HEK293 (cell line): Measurements from ENCODE around the gene AP5Z1.

Experiments used
- CTCF ChIA-PET: fragments of 350-600 bp; formaldehyde crosslinking; extraction: SDS; loops from one replicate; lab custom pipeline; 2021; ENCODE audit warnings: antibody characterized with exemption; lab: Yijun Ruan, JAX
- POLR2A ChIA-PET: fragments of 300-600 bp; formaldehyde crosslinking; extraction: SDS; loops from one replicate; lab custom pipeline; 2020; ENCODE audit warnings: antibody characterized with exemption, inconsistent platforms; lab: Yijun Ruan, JAX
- H3K27ac ChIP-seq: fragments of 200-500 bp; sonication (Bioruptor generic); 2 replicates; pipeline ENCODE4 v1.5.1; 2014; ENCODE audit warnings: low read depth, low read length, control low read depth, inconsistent platforms; ENCODE audit errors: extremely low read depth
- H3K36me3 ChIP-seq, 2 experiments: fragments of 200-500 bp in 1 of 2; sonication (Bioruptor generic) in 1 of 2; 1 replicate in 1 of 2; 2 replicates in 1 of 2; pipeline ENCODE4 v1.5.1; 2014 to 2017; ENCODE audit warnings: inconsistent platforms in 2 of 2, low read length in 2 of 2; ENCODE audit not compliant: control insufficient read depth in 2 of 2, insufficient read depth in 1 of 2
- H3K4me1 ChIP-seq: fragments of 200-500 bp; sonication (Bioruptor generic); 2 replicates; pipeline ENCODE4 v1.5.1; 2014; ENCODE audit warnings: mild to moderate bottlenecking, low read length, inconsistent platforms; ENCODE audit not compliant: control insufficient read depth, insufficient read depth
- H3K4me3 ChIP-seq: 2 replicates; pipeline ENCODE4 v1.5.1; 2011; ENCODE audit warnings: low read depth, mild to moderate bottlenecking, control low read depth, low read length, moderate library complexity
- H3K9me3 ChIP-seq: fragments of 200-500 bp; sonication (Bioruptor generic); 2 replicates; pipeline ENCODE4 v1.5.1; 2014; ENCODE audit warnings: low read depth, low read length, inconsistent platforms; ENCODE audit not compliant: control insufficient read depth, insufficient read depth
- BCL11B ChIP-seq: fragments of 450-650 bp; formaldehyde crosslinking; IDR thresholded peaks from 2 replicates; pipeline ENCODE4 v1.5.1; 2016; ENCODE audit warnings: low read depth, missing biosample characterization, missing genetic modification characterization
- FEZF1 ChIP-seq: fragments of 450-650 bp; formaldehyde crosslinking; IDR thresholded peaks from 2 replicates; pipeline ENCODE4 v1.5.1; 2016; ENCODE audit warnings: missing biosample characterization, missing genetic modification characterization
- KLF8 ChIP-seq: fragments of 450-650 bp; formaldehyde crosslinking; IDR thresholded peaks from 2 replicates; pipeline ENCODE4 v1.5.1; 2016; ENCODE audit warnings: missing biosample characterization, missing genetic modification characterization
- KLF9 ChIP-seq: fragments of 450-650 bp; formaldehyde crosslinking; IDR thresholded peaks from 2 replicates; pipeline ENCODE4 v1.5.1; 2016; ENCODE audit warnings: missing biosample characterization, missing genetic modification characterization, low read depth
- PRDM1 ChIP-seq: fragments of 450-650 bp; formaldehyde crosslinking; IDR thresholded peaks from 2 replicates; pipeline ENCODE4; 2016; ENCODE audit warnings: missing biosample characterization, missing genetic modification characterization
- SETDB1 ChIP-seq: IDR thresholded peaks from one replicate; pipeline ENCODE4 v1.6.1; 2017; ENCODE audit warnings: mild to moderate bottlenecking, low read length, moderate library complexity, mixed read lengths; ENCODE audit not compliant: insufficient read length
- ZBTB17 ChIP-seq: fragments of 450-650 bp; formaldehyde crosslinking; IDR thresholded peaks from 2 replicates; pipeline ENCODE4 v1.5.1; 2016; ENCODE audit warnings: missing biosample characterization, missing genetic modification characterization
- ZEB2 ChIP-seq: fragments of 450-650 bp; formaldehyde crosslinking; IDR thresholded peaks from 2 replicates; pipeline ENCODE4 v1.5.1; 2016; ENCODE audit warnings: missing biosample characterization, missing genetic modification characterization
- ZFP3 ChIP-seq: fragments of 450-650 bp; formaldehyde crosslinking; IDR thresholded peaks from 2 replicates; pipeline ENCODE4 v1.5.1; 2016; ENCODE audit warnings: low read depth, missing biosample characterization, missing genetic modification characterization
- ZFP41 ChIP-seq: fragments of 450-650 bp; formaldehyde crosslinking; IDR thresholded peaks from 2 replicates; pipeline ENCODE4 v1.5.1; 2016; ENCODE audit warnings: missing biosample characterization, missing genetic modification characterization, borderline replicate concordance
- ZFP69B ChIP-seq: fragments of 450-650 bp; formaldehyde crosslinking; IDR thresholded peaks from 2 replicates; pipeline ENCODE4 v1.5.1; 2016; ENCODE audit warnings: missing biosample characterization, missing genetic modification characterization
- ZIC2 ChIP-seq: fragments of 450-650 bp; formaldehyde crosslinking; IDR thresholded peaks from 2 replicates; pipeline ENCODE4 v1.5.1; 2016; ENCODE audit warnings: missing biosample characterization, missing genetic modification characterization
- ZNF138 ChIP-seq: fragments of 450-650 bp; formaldehyde crosslinking; IDR thresholded peaks from 2 replicates; pipeline ENCODE4 v1.5.1; 2016; ENCODE audit warnings: missing biosample characterization, missing genetic modification characterization, borderline replicate concordance
- ZNF155 ChIP-seq: fragments of 450-650 bp; formaldehyde crosslinking; IDR thresholded peaks from 2 replicates; pipeline ENCODE4 v1.5.1; 2016; ENCODE audit warnings: missing biosample characterization, missing genetic modification characterization
- ZNF184 ChIP-seq: fragments of 450-650 bp; IDR thresholded peaks from 2 replicates; pipeline ENCODE4 v1.5.1; 2018; ENCODE audit warnings: missing biosample characterization, mild to moderate bottlenecking, missing genetic modification characterization
- ZNF2 ChIP-seq: fragments of 450-650 bp; formaldehyde crosslinking; IDR thresholded peaks from 2 replicates; pipeline ENCODE4 v1.5.1; 2016; ENCODE audit warnings: missing biosample characterization, missing genetic modification characterization
- ZNF341 ChIP-seq: fragments of 450-650 bp; formaldehyde crosslinking; IDR thresholded peaks from 2 replicates; pipeline ENCODE4; 2016; ENCODE audit warnings: low read depth, missing biosample characterization, missing genetic modification characterization
- ZNF394 ChIP-seq: fragments of 450-650 bp; formaldehyde crosslinking; IDR thresholded peaks from 2 replicates; pipeline ENCODE4 v1.5.1; 2016; ENCODE audit warnings: missing biosample characterization, missing genetic modification characterization, mild to moderate bottlenecking, moderate library complexity, borderline replicate concordance
- ZNF423 ChIP-seq: fragments of 450-650 bp; formaldehyde crosslinking; IDR thresholded peaks from 2 replicates; pipeline ENCODE4 v1.5.1; 2016; ENCODE audit warnings: missing biosample characterization, missing genetic modification characterization
- ZNF514 ChIP-seq: fragments of 450-650 bp; formaldehyde crosslinking; IDR thresholded peaks from 2 replicates; pipeline ENCODE4 v1.5.1; 2016; ENCODE audit warnings: missing biosample characterization, missing genetic modification characterization
- ZNF558 ChIP-seq: fragments of 450-650 bp; formaldehyde crosslinking; IDR thresholded peaks from 2 replicates; pipeline ENCODE4 v1.5.1; 2016; ENCODE audit warnings: missing biosample characterization, missing genetic modification characterization
- ZNF626 ChIP-seq: fragments of 450-650 bp; sonication (Bioruptor Pico); formaldehyde crosslinking; IDR thresholded peaks from 2 replicates; pipeline ENCODE4 v1.5.1; 2018; ENCODE audit warnings: missing biosample characterization, missing genetic modification characterization, inconsistent platforms
- ZNF701 ChIP-seq: fragments of 450-650 bp; formaldehyde crosslinking; IDR thresholded peaks from 2 replicates; pipeline ENCODE4 v1.5.1; 2016; ENCODE audit warnings: missing biosample characterization, missing genetic modification characterization
- ZNF768 ChIP-seq: fragments of 450-650 bp; formaldehyde crosslinking; IDR thresholded peaks from 2 replicates; pipeline ENCODE4 v1.5.1; 2018; ENCODE audit warnings: missing biosample characterization, mild to moderate bottlenecking, missing genetic modification characterization
- TF ChIP-seq, protein P1 (sequence below): fragments of 450-650 bp; formaldehyde crosslinking; IDR thresholded peaks from 2 replicates; pipeline ENCODE4 v1.5.1; 2017; ENCODE audit warnings: missing biosample characterization, missing genetic modification characterization
- TF ChIP-seq, protein P2 (sequence below): fragments of 450-650 bp; formaldehyde crosslinking; IDR thresholded peaks from 2 replicates; pipeline ENCODE4 v1.5.1; 2016; ENCODE audit warnings: missing biosample characterization, missing genetic modification characterization
- TF ChIP-seq, protein P3 (sequence below): fragments of 450-650 bp; formaldehyde crosslinking; IDR thresholded peaks from 2 replicates; pipeline ENCODE4 v1.5.1; 2016; ENCODE audit warnings: missing biosample characterization, missing genetic modification characterization

The AP5Z1 gene

DNA sequence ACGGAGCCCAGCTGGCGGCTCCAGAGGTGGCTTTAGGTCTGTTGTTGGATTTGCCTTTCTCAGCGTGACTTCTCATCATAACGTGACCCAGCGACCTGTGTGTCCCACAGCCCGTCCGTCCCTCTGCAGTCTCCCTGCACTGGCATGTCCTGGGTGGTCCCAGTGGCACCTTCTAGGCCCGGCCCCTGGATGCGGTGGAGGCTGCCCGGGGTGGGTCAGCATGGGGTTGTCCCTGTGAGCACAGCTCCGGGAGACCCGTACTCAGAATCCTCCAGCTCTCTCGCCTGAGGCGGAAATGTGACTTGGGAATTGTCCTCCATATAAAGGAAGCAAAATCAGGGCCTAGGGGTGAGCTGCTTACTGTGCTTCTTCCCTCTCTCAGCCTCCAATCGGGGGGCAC, 25.6 kb upstream of the AP5Z1 start:
- Histone ChIP-seq H3K4me3 (no peak overlapping the region), H3K36me3 (peaks cover 9 to 32% of the 10 kb centered on the region in 2 experiments; a peak in 2 of 3 replicates), H3K4me1 (peaks cover 5% of the 10 kb centered on the region; the same call in 1 of the 2 replicates), H3K9me3 (no peaks in the 10 kb centered on the region), H3K27ac (no peak overlapping the region)
- ChIA-PET POLR2A (no interaction called here), CTCF (interaction anchor here (0.7 to 1.0 kb wide), 2 partner anchors 8 to 90 kb away, joined by 3 to 4 read pairs; no protein-coding TSS in a partner anchor)
- TF ChIP-seq ZNF514 (tag by site-specific recombination): no peak

DNA sequence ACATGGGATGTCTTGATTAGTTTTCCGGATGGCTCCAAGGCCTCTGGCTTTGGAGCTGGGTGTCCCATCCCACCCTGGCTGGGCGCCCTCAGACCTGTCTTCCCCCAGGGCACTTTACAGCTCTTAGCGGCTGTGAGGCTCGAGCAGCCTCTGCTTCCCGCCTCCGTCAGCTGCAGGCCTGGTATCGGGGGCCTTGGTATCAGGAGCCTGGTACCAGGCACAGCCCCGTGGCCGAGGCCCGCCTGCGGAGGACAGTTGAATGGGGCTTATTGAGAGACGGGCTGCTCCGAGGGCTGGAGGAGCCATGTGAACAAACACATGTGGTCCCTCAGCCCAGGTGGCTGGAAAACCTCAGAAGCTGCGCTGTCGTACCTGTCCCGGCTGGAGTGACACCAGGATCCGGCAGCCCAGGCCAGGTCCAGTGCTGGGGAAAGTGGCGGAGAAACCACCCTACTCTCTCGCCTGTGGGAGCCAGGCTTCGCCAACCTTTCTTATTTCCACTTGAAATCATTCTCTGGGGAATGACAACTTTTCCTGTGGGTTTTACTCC, 23.9 kb upstream of the AP5Z1 start:
- H3K4me1 ChIP-seq: no peaks in the 10 kb centered on the region
- peaks cover 15 to 49% of the 10 kb centered on the region in 2 experiments; a peak in 2 of 3 replicates for H3K36me3 ChIP-seq
- ChIA-PET CTCF (interaction anchor here (0.7 kb wide), 1 partner anchor 22 kb away, joined by 3 read pairs; no protein-coding TSS in a partner anchor), POLR2A (no interaction called here)
- H3K27ac ChIP-seq: no peak overlapping the region
- H3K9me3 ChIP-seq: no peaks in the 10 kb centered on the region
- H3K4me3 ChIP-seq: no peak overlapping the region
- TF ChIP-seq ZNF423 (tag by site-specific recombination): no peak
- TF ChIP-seq, protein P1, sequence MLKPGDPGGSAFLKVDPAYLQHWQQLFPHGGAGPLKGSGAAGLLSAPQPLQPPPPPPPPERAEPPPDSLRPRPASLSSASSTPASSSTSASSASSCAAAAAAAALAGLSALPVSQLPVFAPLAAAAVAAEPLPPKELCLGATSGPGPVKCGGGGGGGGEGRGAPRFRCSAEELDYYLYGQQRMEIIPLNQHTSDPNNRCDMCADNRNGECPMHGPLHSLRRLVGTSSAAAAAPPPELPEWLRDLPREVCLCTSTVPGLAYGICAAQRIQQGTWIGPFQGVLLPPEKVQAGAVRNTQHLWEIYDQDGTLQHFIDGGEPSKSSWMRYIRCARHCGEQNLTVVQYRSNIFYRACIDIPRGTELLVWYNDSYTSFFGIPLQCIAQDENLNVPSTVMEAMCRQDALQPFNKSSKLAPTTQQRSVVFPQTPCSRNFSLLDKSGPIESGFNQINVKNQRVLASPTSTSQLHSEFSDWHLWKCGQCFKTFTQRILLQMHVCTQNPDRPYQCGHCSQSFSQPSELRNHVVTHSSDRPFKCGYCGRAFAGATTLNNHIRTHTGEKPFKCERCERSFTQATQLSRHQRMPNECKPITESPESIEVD (tag by site-specific recombination): no peak
- no peak for TF ChIP-seq ZNF138 (tag by site-specific recombination)
- no peak for TF ChIP-seq SETDB1
- TF ChIP-seq KLF8 (tag by site-specific recombination): no peak
- TF ChIP-seq ZFP3: no peak
- no peak for TF ChIP-seq ZNF626 (tag by site-specific recombination)
- no peak for TF ChIP-seq ZFP41 (tag by site-specific recombination)
- TF ChIP-seq BCL11B: no peak
- TF ChIP-seq ZNF558 (tag by site-specific recombination): no peak
- no peak for TF ChIP-seq ZNF768 (tag by site-specific recombination)
- TF ChIP-seq PRDM1 (tag by site-specific recombination): no peak
- TF ChIP-seq ZNF155 (tag by site-specific recombination): no peak
- no peak for TF ChIP-seq ZNF341 (tag by site-specific recombination)

DNA sequence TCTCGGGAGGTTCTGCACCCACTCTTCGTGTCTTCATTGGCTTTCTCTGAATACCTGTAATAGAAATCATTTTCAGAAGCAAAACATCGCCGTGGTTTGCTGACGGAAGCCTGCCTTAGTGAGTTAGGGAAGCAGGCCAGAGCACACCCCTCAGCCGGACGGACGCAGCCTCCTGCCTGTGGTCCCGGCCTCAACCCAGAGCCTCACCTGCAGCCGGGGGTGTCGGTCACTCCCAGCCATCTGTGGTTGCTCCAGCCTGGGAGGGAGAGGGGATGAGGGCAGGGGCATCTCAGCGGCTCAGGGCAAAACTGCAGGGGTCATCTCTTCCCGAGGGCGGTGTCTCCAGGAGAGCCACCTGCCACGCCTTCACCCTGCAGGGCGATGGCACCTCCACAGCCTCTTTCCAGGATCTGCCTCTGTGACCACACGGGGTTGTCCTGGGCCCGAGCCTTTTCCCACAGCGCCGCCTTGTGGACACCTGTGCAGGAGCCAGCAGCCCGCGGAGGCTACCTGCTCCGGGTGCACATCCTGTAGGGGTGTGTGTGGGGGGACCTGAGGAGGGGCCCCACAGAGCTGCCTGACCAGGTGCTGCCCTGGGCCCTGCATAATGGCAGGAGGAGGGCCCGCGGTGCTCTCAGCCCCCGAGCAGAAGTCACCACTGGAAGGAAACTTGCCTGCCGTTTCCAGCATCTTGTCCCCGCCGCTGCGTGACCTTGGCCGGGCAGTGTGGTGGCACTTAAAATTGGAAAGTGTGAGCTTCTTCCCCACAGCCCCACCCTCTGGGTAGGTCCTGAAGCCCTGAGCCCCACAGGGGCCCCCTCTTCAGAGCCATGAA, 21.6 kb upstream of the AP5Z1 start:
- no peaks in the 10 kb centered on the region for H3K9me3 ChIP-seq
- H3K4me1 ChIP-seq: no peaks in the 10 kb centered on the region
- H3K36me3 ChIP-seq: peaks cover 16 to 52% of the 10 kb centered on the region in 2 experiments; a peak in 2 of 3 replicates
- no peak overlapping the region for H3K4me3 ChIP-seq
- ChIA-PET CTCF (interaction anchor here (0.5 to 1.9 kb wide), 18 partner anchors 8 to 335 kb away, joined by 3 to 7 read pairs (median 4); no protein-coding TSS in a partner anchor), POLR2A (no interaction called here)
- no peak overlapping the region for H3K27ac ChIP-seq
- TF ChIP-seq ZIC2 (tag by site-specific recombination) (0 out of 2 replicates have a peak, but pooled peaks have one; percentile 39), ZNF2 (peak; percentile 81), ZFP69B (tag by site-specific recombination) (no peak), ZEB2 (tag by site-specific recombination) (0 out of 2 replicates have a peak, but pooled peaks have one; percentile 18), ZNF701 (tag by site-specific recombination) (no peak), ZNF184 (no peak), ZNF394 (no peak), ZBTB17 (no peak), FEZF1 (tag by site-specific recombination) (no peak), KLF9 (tag by site-specific recombination) (peak; percentile 44; the same call in 1 of the 2 replicates)
- TF ChIP-seq, protein P2, sequence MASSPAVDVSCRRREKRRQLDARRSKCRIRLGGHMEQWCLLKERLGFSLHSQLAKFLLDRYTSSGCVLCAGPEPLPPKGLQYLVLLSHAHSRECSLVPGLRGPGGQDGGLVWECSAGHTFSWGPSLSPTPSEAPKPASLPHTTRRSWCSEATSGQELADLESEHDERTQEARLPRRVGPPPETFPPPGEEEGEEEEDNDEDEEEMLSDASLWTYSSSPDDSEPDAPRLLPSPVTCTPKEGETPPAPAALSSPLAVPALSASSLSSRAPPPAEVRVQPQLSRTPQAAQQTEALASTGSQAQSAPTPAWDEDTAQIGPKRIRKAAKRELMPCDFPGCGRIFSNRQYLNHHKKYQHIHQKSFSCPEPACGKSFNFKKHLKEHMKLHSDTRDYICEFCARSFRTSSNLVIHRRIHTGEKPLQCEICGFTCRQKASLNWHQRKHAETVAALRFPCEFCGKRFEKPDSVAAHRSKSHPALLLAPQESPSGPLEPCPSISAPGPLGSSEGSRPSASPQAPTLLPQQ: no peak
- TF ChIP-seq, protein P3, sequence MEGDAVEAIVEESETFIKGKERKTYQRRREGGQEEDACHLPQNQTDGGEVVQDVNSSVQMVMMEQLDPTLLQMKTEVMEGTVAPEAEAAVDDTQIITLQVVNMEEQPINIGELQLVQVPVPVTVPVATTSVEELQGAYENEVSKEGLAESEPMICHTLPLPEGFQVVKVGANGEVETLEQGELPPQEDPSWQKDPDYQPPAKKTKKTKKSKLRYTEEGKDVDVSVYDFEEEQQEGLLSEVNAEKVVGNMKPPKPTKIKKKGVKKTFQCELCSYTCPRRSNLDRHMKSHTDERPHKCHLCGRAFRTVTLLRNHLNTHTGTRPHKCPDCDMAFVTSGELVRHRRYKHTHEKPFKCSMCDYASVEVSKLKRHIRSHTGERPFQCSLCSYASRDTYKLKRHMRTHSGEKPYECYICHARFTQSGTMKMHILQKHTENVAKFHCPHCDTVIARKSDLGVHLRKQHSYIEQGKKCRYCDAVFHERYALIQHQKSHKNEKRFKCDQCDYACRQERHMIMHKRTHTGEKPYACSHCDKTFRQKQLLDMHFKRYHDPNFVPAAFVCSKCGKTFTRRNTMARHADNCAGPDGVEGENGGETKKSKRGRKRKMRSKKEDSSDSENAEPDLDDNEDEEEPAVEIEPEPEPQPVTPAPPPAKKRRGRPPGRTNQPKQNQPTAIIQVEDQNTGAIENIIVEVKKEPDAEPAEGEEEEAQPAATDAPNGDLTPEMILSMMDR (tag by site-specific recombination): peak; percentile 84
